Liver (tissue), 3 donors: ENCODE measurements around the gene ZNF574.

Experiments
- EGR1 ChIP-seq, 2 donors: IDR thresholded peaks; 2 replicates each; pipeline ENCODE4 v1.6.1; 2016 to 2018; ENCODE audit warnings: antibody characterized with exemption in 2 of 2, low read depth in 2 of 2
- GABPA ChIP-seq, 2 donors: IDR thresholded peaks in 1 of 2; conservative IDR thresholded peaks in 1 of 2; 2 replicates each; pipeline ENCODE4 v1.6.1; 2016; ENCODE audit warnings: antibody characterized with exemption in 2 of 2, mild to moderate bottlenecking in 1 of 2, moderate library complexity in 1 of 2
- RAD21 ChIP-seq, 2 donors: IDR thresholded peaks; 2 replicates each; pipeline ENCODE4 v1.6.1; 2016; ENCODE audit warnings: antibody characterized with exemption in 2 of 2, mild to moderate bottlenecking in 2 of 2
- SP1 ChIP-seq: IDR thresholded peaks from 2 replicates; pipeline ENCODE4 v1.6.1; 2018; ENCODE audit warnings: antibody characterized with exemption, mild to moderate bottlenecking
- YY1 ChIP-seq: IDR thresholded peaks from 2 replicates; pipeline ENCODE4 v1.6.1; 2016; ENCODE audit warnings: antibody characterized with exemption, mild to moderate bottlenecking
- TF ChIP-seq, protein P1 (sequence below): fragments of 150-350 bp; IDR thresholded peaks from 2 replicates; pipeline ENCODE4 v1.5.1; 2017; ENCODE audit warnings: improper control_type of control experiment, low read depth, low read length; ENCODE audit not compliant: missing input control
- TF ChIP-seq, protein P2 (sequence below): IDR thresholded peaks from 2 replicates; pipeline ENCODE4 v1.6.1; 2016; ENCODE audit warnings: antibody characterized with exemption
- TF ChIP-seq, protein P3 (sequence below): IDR thresholded peaks from 2 replicates; pipeline ENCODE4 v1.6.1; 2016; ENCODE audit warnings: antibody characterized with exemption, mild to moderate bottlenecking
- donor health status: healthy.
- donor health status: healthy.

GRCh38 chr19:42030645-42031440 is 45.1 kb upstream of the ZNF574 start:
- TF ChIP-seq YY1 (no peak), SP1 (no peak), GABPA (IDR thresholded peaks at IDR 0.05 in 1 of 2, conservative IDR thresholded peaks at IDR 0.05 in 1 of 2) (no peak), RAD21 (IDR thresholded peaks at IDR 0.05) (no peak), EGR1 (IDR thresholded peaks at IDR 0.05; ENCODE audit: low read depth in 2 of 2) (no peak)
- TF ChIP-seq, protein P1, sequence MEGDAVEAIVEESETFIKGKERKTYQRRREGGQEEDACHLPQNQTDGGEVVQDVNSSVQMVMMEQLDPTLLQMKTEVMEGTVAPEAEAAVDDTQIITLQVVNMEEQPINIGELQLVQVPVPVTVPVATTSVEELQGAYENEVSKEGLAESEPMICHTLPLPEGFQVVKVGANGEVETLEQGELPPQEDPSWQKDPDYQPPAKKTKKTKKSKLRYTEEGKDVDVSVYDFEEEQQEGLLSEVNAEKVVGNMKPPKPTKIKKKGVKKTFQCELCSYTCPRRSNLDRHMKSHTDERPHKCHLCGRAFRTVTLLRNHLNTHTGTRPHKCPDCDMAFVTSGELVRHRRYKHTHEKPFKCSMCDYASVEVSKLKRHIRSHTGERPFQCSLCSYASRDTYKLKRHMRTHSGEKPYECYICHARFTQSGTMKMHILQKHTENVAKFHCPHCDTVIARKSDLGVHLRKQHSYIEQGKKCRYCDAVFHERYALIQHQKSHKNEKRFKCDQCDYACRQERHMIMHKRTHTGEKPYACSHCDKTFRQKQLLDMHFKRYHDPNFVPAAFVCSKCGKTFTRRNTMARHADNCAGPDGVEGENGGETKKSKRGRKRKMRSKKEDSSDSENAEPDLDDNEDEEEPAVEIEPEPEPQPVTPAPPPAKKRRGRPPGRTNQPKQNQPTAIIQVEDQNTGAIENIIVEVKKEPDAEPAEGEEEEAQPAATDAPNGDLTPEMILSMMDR: no peak
- TF ChIP-seq, protein P2, sequence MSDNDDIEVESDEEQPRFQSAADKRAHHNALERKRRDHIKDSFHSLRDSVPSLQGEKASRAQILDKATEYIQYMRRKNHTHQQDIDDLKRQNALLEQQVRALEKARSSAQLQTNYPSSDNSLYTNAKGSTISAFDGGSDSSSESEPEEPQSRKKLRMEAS: no peak
- TF ChIP-seq, protein P3, sequence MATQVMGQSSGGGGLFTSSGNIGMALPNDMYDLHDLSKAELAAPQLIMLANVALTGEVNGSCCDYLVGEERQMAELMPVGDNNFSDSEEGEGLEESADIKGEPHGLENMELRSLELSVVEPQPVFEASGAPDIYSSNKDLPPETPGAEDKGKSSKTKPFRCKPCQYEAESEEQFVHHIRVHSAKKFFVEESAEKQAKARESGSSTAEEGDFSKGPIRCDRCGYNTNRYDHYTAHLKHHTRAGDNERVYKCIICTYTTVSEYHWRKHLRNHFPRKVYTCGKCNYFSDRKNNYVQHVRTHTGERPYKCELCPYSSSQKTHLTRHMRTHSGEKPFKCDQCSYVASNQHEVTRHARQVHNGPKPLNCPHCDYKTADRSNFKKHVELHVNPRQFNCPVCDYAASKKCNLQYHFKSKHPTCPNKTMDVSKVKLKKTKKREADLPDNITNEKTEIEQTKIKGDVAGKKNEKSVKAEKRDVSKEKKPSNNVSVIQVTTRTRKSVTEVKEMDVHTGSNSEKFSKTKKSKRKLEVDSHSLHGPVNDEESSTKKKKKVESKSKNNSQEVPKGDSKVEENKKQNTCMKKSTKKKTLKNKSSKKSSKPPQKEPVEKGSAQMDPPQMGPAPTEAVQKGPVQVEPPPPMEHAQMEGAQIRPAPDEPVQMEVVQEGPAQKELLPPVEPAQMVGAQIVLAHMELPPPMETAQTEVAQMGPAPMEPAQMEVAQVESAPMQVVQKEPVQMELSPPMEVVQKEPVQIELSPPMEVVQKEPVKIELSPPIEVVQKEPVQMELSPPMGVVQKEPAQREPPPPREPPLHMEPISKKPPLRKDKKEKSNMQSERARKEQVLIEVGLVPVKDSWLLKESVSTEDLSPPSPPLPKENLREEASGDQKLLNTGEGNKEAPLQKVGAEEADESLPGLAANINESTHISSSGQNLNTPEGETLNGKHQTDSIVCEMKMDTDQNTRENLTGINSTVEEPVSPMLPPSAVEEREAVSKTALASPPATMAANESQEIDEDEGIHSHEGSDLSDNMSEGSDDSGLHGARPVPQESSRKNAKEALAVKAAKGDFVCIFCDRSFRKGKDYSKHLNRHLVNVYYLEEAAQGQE: no peak
